ENCODE data around the gene RXRG. TPM values are rescaled to one million over a fixed set of nuclear protein-coding genes. Genes with fewer than 3 reads are reported as not detected.

RXRG gene
- total RNA-seq, 4 donors from 2014 or later, result 0.13 to 4.0 (median 0.84) TPM

DNA sequence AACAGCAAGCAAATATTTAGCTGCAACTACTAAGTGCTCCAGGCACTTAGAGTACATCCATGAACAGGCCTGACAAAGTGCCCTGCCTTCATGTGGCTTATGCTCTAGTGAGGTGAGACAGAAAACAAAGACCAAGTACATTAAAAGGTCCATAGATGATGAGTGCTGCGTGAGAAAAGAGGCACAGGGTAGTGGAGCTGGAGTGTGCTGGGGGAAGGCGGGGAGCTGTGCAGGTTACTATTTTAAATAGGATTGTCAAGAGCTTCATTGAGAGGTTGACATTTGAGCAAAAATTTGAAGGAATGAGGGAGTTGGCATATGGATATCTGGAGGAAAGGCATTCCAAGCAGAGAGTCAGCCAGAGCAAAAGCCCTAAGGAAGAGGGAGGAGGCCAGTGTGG is 29.3 kb upstream of the RXRG start:
- Histone ChIP-seq H3K4me1 (no peaks in the 10 kb centered on the region), H3K4me3 (replicated peaks in 1 of 3) (no peak overlapping the region), H3K27ac (no peak overlapping the region), H3K27me3 (no peaks in the 10 kb centered on the region), H3K36me3 (no peaks in the 10 kb centered on the region), H3K9me3 (no peaks in the 10 kb centered on the region)
- TF ChIP-seq POLR2A (IDR thresholded peaks at IDR 0.05), result no peak
- TF ChIP-seq, protein P1, sequence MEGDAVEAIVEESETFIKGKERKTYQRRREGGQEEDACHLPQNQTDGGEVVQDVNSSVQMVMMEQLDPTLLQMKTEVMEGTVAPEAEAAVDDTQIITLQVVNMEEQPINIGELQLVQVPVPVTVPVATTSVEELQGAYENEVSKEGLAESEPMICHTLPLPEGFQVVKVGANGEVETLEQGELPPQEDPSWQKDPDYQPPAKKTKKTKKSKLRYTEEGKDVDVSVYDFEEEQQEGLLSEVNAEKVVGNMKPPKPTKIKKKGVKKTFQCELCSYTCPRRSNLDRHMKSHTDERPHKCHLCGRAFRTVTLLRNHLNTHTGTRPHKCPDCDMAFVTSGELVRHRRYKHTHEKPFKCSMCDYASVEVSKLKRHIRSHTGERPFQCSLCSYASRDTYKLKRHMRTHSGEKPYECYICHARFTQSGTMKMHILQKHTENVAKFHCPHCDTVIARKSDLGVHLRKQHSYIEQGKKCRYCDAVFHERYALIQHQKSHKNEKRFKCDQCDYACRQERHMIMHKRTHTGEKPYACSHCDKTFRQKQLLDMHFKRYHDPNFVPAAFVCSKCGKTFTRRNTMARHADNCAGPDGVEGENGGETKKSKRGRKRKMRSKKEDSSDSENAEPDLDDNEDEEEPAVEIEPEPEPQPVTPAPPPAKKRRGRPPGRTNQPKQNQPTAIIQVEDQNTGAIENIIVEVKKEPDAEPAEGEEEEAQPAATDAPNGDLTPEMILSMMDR (IDR thresholded peaks at IDR 0.05), result no peak
- WGBS, 2 donors, result 95 to 97% methylated on average over 2 of the region's 2 CpGs
- DNase-seq, result no peak
- intact Hi-C loops (cut with DNase I), result no loop called here

DNA sequence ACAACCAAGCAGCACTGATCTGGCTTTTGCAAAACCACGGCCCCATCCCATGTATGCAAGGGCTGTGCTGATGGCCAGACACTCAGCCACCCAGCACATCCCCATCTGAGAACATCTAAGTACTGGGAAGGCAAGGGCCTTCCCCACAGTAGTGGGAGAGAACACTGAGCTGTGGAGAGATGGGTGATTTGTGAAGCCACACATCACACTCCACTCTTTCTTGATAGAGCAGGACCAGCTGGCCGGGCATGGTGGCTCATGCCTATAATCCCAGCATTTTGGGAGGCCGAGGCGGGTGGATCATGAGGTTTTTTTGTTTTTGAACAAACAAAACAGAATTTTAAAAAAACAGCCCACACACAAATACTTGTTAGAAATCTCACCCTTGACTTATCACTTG is 28.2 kb upstream of the RXRG start:
- no peaks in the 10 kb centered on the region for H3K4me1 ChIP-seq
- no peaks in the 10 kb centered on the region for H3K36me3 ChIP-seq
- no peaks in the 10 kb centered on the region for H3K27me3 ChIP-seq
- H3K9me3 ChIP-seq, result no peaks in the 10 kb centered on the region
- no peak for TF ChIP-seq POLR2A (IDR thresholded peaks at IDR 0.05)
- TF ChIP-seq, protein P1 (IDR thresholded peaks at IDR 0.05), result no peak
- H3K4me3 ChIP-seq (replicated peaks in 1 of 3), result no peak overlapping the region
- WGBS, 2 donors, result 88 to 94% methylated on average over 4 of the region's 4 CpGs
- DNase-seq, result no peak
- H3K27ac ChIP-seq, result no peak overlapping the region
- intact Hi-C loops (cut with DNase I), result no loop called here

DNA sequence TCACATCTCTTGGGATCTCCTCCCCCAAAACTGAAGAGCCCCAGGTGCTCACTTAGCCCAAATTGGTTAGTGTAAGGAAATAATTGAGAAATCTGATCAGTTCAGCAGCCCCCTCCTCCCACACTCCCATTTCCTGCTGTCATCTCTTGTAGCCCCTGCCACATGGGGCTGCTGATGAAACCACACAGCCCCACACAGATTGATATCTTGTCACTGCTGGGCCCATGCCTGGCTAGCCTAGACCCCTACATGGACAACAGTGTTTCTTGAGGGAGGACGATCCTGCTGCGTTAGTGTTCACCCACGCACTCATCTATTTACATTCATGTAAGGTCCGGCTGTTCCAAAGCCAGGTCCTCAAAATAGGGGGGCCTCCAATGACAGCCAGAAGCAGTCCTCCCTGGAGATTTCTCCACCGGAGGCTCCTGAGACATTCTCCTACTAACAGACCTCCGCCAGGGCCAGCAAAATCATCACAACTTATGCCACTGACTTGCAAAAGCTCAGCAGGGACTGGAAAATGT is 23.9 kb upstream of the RXRG start:
- DNase-seq, result no peak
- TF ChIP-seq POLR2A (IDR thresholded peaks at IDR 0.05), result no peak
- TF ChIP-seq, protein P1 (IDR thresholded peaks at IDR 0.05), result no peak
- H3K4me1 ChIP-seq, result no peaks in the 10 kb centered on the region
- H3K27me3 ChIP-seq, result no peaks in the 10 kb centered on the region
- intact Hi-C loops (cut with DNase I), result no loop called here
- H3K9me3 ChIP-seq, result no peaks in the 10 kb centered on the region
- no peak overlapping the region for H3K4me3 ChIP-seq (replicated peaks in 1 of 3)
- WGBS, 2 donors, result 85 to 98% methylated on average over 6 of the region's 6 CpGs
- no peak overlapping the region for H3K27ac ChIP-seq
- H3K36me3 ChIP-seq, result no peaks in the 10 kb centered on the region

DNA sequence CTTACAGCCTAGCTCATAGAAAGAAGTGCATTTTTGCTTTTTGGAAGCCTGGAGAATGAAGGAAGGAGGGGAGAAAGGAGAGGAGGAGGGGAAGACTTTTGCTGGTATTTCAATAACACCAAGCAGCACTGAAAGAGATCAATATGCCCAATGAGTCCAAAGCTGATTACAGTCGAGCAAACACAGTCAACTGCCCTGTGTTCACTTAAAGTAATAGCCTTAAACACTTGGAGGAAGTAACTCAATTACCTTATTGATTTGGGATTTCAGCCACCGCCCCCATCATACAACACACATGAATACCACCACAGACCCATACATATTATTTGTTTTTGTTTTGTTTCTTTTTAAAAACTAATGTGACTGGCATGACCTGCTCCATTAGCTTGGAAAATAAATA is 23.3 kb upstream of the RXRG start:
- no peak for TF ChIP-seq POLR2A (IDR thresholded peaks at IDR 0.05)
- TF ChIP-seq, protein P1 (IDR thresholded peaks at IDR 0.05), result no peak
- H3K4me1 ChIP-seq, result no peaks in the 10 kb centered on the region
- no peak overlapping the region for H3K27ac ChIP-seq
- H3K9me3 ChIP-seq, result no peaks in the 10 kb centered on the region
- 80 to 81% methylated on average over 2 of the region's 2 CpGs for WGBS, 2 donors
- no peaks in the 10 kb centered on the region for H3K36me3 ChIP-seq
- intact Hi-C loops (cut with DNase I), result no loop called here
- H3K27me3 ChIP-seq, result no peaks in the 10 kb centered on the region
- DNase-seq, result no peak
- no peak overlapping the region for H3K4me3 ChIP-seq (replicated peaks in 1 of 3)

DNA sequence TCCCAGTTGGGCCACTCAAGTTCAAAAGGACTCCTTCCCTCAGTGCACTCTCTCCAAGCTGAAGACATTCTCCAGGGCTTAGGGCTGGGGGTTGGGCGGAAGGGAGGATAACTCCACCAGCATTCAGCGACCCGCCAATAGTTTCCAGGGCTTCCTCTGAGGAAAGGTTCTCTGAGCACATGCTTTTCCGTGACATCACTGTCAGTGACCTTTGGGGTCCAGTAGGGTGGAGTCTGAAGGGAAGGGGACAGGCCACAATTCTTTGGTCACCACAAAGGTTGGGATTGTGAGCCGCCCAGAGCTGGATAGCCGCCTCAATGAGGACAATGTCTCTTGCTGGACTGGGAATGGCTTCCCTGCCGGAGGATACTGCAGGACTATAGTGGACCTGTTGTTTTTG is 22.8 kb upstream of the RXRG start:
- Histone ChIP-seq H3K36me3 (no peaks in the 10 kb centered on the region), H3K27ac (no peak overlapping the region), H3K4me1 (no peaks in the 10 kb centered on the region), H3K27me3 (no peaks in the 10 kb centered on the region), H3K4me3 (replicated peaks in 1 of 3) (no peak overlapping the region), H3K9me3 (no peaks in the 10 kb centered on the region)
- intact Hi-C loops (cut with DNase I), result no loop called here
- WGBS, 2 donors, result 71 to 85% methylated on average over 6 to 7 of the region's 7 CpGs
- DNase-seq, result no peak
- TF ChIP-seq, protein P1 (IDR thresholded peaks at IDR 0.05), result no peak
- TF ChIP-seq POLR2A (IDR thresholded peaks at IDR 0.05), result no peak

Data from thyroid gland (tissue), 4 donors.